Fibroblast of lung (primary cell): ENCODE results near the gene BTG1. TPM values are rescaled to one million over a fixed set of nuclear protein-coding genes. Genes with fewer than 3 reads are reported as not detected.

Source experiments
- DNase-seq, 2 donors: peaks; one replicate each; pipeline versions ENCODE4 v3.0.0 to v3.0.0-alpha.2; 2010; ENCODE audit warnings: low read depth in 2 of 2
- H2AFZ ChIP-seq: 2 replicates; pipeline ENCODE4 v1.5.1; 2012; ENCODE audit warnings: low read length, control low read depth, inconsistent platforms
- H3K27ac ChIP-seq: 2 replicates; pipeline ENCODE4 v1.5.1; 2011; ENCODE audit warnings: low read length, control low read depth; ENCODE audit not compliant: insufficient read depth
- H3K27me3 ChIP-seq: 2 replicates; pipeline ENCODE4 v1.5.1; 2011; ENCODE audit warnings: mild to moderate bottlenecking, low read length; ENCODE audit not compliant: control insufficient read depth, insufficient read depth
- H3K36me3 ChIP-seq: 2 replicates; pipeline ENCODE4 v1.5.1; 2011; ENCODE audit warnings: low read length; ENCODE audit not compliant: control insufficient read depth, insufficient read depth
- H3K4me1 ChIP-seq: 2 replicates; pipeline ENCODE4 v1.5.1; 2011; ENCODE audit warnings: low read length; ENCODE audit not compliant: control insufficient read depth, insufficient read depth; ENCODE audit errors: extremely low read depth
- H3K4me2 ChIP-seq: 2 replicates; pipeline ENCODE4 v1.5.1; 2011; ENCODE audit warnings: low read length, control low read depth; ENCODE audit not compliant: insufficient read depth; ENCODE audit errors: extremely low read depth
- H3K4me3 ChIP-seq, 4 experiments: fragments of 200-600 bp in 1 of 4; sonication (generic) in 1 of 4; replicated peaks in 1 of 4; 2 replicates each; pipeline ENCODE4 v1.5.1; 2011 to 2016; ENCODE audit warnings: low read length in 4 of 4, low read depth in 3 of 4, mild to moderate bottlenecking in 3 of 4, control low read depth in 2 of 4, inconsistent platforms in 1 of 4, mixed read lengths in 1 of 4; ENCODE audit not compliant: insufficient read depth in 1 of 4; ENCODE audit errors: control extremely low read depth in 1 of 4
- H3K79me2 ChIP-seq: 2 replicates; pipeline ENCODE4 v1.5.1; 2012; ENCODE audit warnings: mild to moderate bottlenecking, low read length, inconsistent platforms; ENCODE audit not compliant: control insufficient read depth, insufficient read depth
- H3K9ac ChIP-seq: 2 replicates; pipeline ENCODE4 v1.5.1; 2011; ENCODE audit warnings: mild to moderate bottlenecking, low read length, control low read depth; ENCODE audit not compliant: insufficient read depth
- H3K9me3 ChIP-seq: 2 replicates; pipeline ENCODE4 v1.5.1; 2012; ENCODE audit warnings: low read depth, low read length; ENCODE audit not compliant: control insufficient read depth, insufficient read depth
- H4K20me1 ChIP-seq: 2 replicates; pipeline ENCODE4 v1.5.1; 2011; ENCODE audit warnings: low read length; ENCODE audit not compliant: control insufficient read depth, insufficient read depth; ENCODE audit errors: extremely low read depth
- CTCF ChIP-seq, 2 donors: IDR thresholded peaks in 1 of 2; conservative IDR thresholded peaks in 1 of 2; 1 replicate in 1 of 2; 2 replicates in 1 of 2; pipeline ENCODE4 v1.5.1; 2011 to 2012; ENCODE audit warnings: low read length in 2 of 2, control low read depth in 1 of 2, inconsistent platforms in 1 of 2, low read depth in 1 of 2, mild to moderate bottlenecking in 1 of 2
- EZH2 ChIP-seq: IDR thresholded peaks from 2 replicates; pipeline ENCODE4 v1.5.1; 2012; ENCODE audit warnings: low read length, control low read depth, mild to moderate bottlenecking; ENCODE audit errors: missing control alignments
- polyA plus RNA-seq, 2 donors: library from polyadenylated mRNA; depleted of rRNA in 1 of 2; stranded (reverse) in 1 of 2; unstranded in 1 of 2; fragments of >200 nt; gene quantifications; 2 replicates each; pipeline ENCODE4 v1.2.1, GENCODE V29; 2011 to 2012; ENCODE audit warnings: missing spikeins in 1 of 2
- total RNA-seq: library from RNA; depleted of rRNA; stranded (reverse); fragments of >200 nt; gene quantifications from 2 replicates; pipeline ENCODE4 v1.2.1, GENCODE V29; 2014

The BTG1 gene
- total and polyA plus RNA-seq, 2 donors (not counting 1 experiment from before 2014, with no cell fraction given), result 18.2 to 23.1 TPM

- H3K4me2 ChIP-seq, result peak overlapping the region; percentile 58
- H2AFZ ChIP-seq, result no peak overlapping the region
- H4K20me1 ChIP-seq, result no peaks in the 10 kb centered on the region
- H3K79me2 ChIP-seq, result peaks cover 61% of the 10 kb centered on the region
- H3K9ac ChIP-seq, result no peak overlapping the region
- H3K27ac ChIP-seq, result no peak overlapping the region
- no peaks in the 10 kb centered on the region for H3K9me3 ChIP-seq
- H3K4me3 ChIP-seq, result peak overlapping the region in 2 of 4 experiments; percentile 10 to 11
- DNase-seq, result no peak
- H3K4me1 ChIP-seq, result peaks cover 22% of the 10 kb centered on the region
- no peak for TF ChIP-seq EZH2
- TF ChIP-seq CTCF (conservative IDR thresholded peaks at IDR 0.05 in 1 of 2, IDR thresholded peaks at IDR 0.05 in 1 of 2; ENCODE audit: low read depth in 1 of 2, low read length in 2 of 2), result no peak
- H3K36me3 ChIP-seq, result no peaks in the 10 kb centered on the region
- no peaks in the 10 kb centered on the region for H3K27me3 ChIP-seq
Measured at GRCh38 chr12:92132288-92132687, 13.4 kb downstream of the BTG1 start.

- Histone ChIP-seq H3K4me3 (no peak overlapping the region), H3K79me2 (peaks cover 51% of the 10 kb centered on the region), H2AFZ (no peak overlapping the region), H3K4me1 (peaks cover 14% of the 10 kb centered on the region), H3K4me2 (peak overlapping the region; percentile 55), H4K20me1 (no peaks in the 10 kb centered on the region), H3K9ac (no peak overlapping the region), H3K36me3 (no peaks in the 10 kb centered on the region), H3K9me3 (no peaks in the 10 kb centered on the region), H3K27me3 (no peaks in the 10 kb centered on the region), H3K27ac (no peak overlapping the region)
- no peak for DNase-seq
- TF ChIP-seq CTCF (conservative IDR thresholded peaks at IDR 0.05 in 1 of 2, IDR thresholded peaks at IDR 0.05 in 1 of 2; ENCODE audit: low read depth in 1 of 2, low read length in 2 of 2), result no peak
- TF ChIP-seq EZH2, result no peak
Measured at GRCh38 chr12:92130999-92131398, 14.6 kb downstream of the BTG1 start.

GRCh38 chr12:92129609-92130008 lies 16.0 kb downstream of the BTG1 start:
- peaks cover 14% of the 10 kb centered on the region for H3K4me1 ChIP-seq
- no peaks in the 10 kb centered on the region for H3K9me3 ChIP-seq
- TF ChIP-seq CTCF (conservative IDR thresholded peaks at IDR 0.05 in 1 of 2, IDR thresholded peaks at IDR 0.05 in 1 of 2; ENCODE audit: low read depth in 1 of 2, low read length in 2 of 2) (no peak), EZH2 (no peak)
- no peak for DNase-seq
- H3K27ac ChIP-seq, result no peak overlapping the region
- H3K27me3 ChIP-seq, result no peaks in the 10 kb centered on the region
- H3K4me2 ChIP-seq, result no peak overlapping the region
- H4K20me1 ChIP-seq, result no peaks in the 10 kb centered on the region
- H3K4me3 ChIP-seq, result no peak overlapping the region
- no peak overlapping the region for H2AFZ ChIP-seq
- H3K79me2 ChIP-seq, result peaks cover 43% of the 10 kb centered on the region
- H3K9ac ChIP-seq, result no peak overlapping the region
- H3K36me3 ChIP-seq, result no peaks in the 10 kb centered on the region
